ENCODE results near the gene ENOPH1.

GRCh38 chr4:82484996-82485783 lies 54.8 kb downstream of the ENOPH1 start:
- TF ChIP-seq CTCF (IDR thresholded peaks at IDR 0.05; ENCODE audit: poor library complexity, severe bottlenecking) (no peak), POLR2AphosphoS5 (IDR thresholded peaks at IDR 0.05) (no peak), REST (IDR thresholded peaks at IDR 0.05; ENCODE audit: borderline replicate concordance) (no peak), EZH2 (IDR thresholded peaks at IDR 0.05; ENCODE audit: borderline replicate concordance, insufficient read depth, low read length, poor library complexity, severe bottlenecking) (no peak), TAF1 (IDR thresholded peaks at IDR 0.05; ENCODE audit: low read depth) (no peak)
